Stimulated activated CD4-positive, alpha-beta T cell treated with anti-CD3 and anti-CD28 coated beads, Interleukin-4, amount 100 ng/mL, for 24 hours (primary cell): ENCODE data around the gene MAN2C1.
A peak's percentile ranks its signal among the peaks of the same experiment; 100 is the strongest.
"Not testable (repeated sequence)": the region's sequence is repeated elsewhere in the genome, so short reads cannot be mapped to it uniquely, and the experiment has no call there.

Experiments
- DNase-seq: peaks from one replicate; pipeline ENCODE4 v3.0.0-alpha.2; 2020

MAN2C1 gene

GRCh38 chr15:75342221-75342620 lies 26.2 kb downstream of the MAN2C1 start:
- no peak for DNase-seq

- no peak for DNase-seq
Observed at GRCh38 chr15:75339531-75340240, 28.7 kb downstream of the MAN2C1 start.

- no peak for DNase-seq
Observed at GRCh38 chr15:75338661-75339240, 29.7 kb downstream of the MAN2C1 start.

- DNase-seq = peak; percentile 90
Observed at GRCh38 chr15:75335705-75336355, 32.6 kb downstream of the MAN2C1 start, which contains the start of gene COMMD4. Gene COMMD4, plus strand, starts transcription at chr15:75336063. Its CDS starts 27 bp downstream, at chr15:75336090.

- DNase-seq = no peak
Observed at GRCh38 chr15:75335313-75335704, 33.1 kb downstream of the MAN2C1 start.

GRCh38 chr15:75333654-75334419 lies 34.6 kb downstream of the MAN2C1 start:
- DNase-seq = not testable (repeated sequence)

- DNase-seq = not testable (repeated sequence)
Observed at GRCh38 chr15:75332093-75332492, 36.3 kb downstream of the MAN2C1 start.

GRCh38 chr15:75329571-75329970 lies 38.8 kb downstream of the MAN2C1 start:
- DNase-seq = no peak

GRCh38 chr15:75328493-75329314 lies 39.7 kb downstream of the MAN2C1 start:
- DNase-seq = no peak

- no peak for DNase-seq
Observed at GRCh38 chr15:75327491-75327890, 40.9 kb downstream of the MAN2C1 start.

- no peak for DNase-seq
Observed at GRCh38 chr15:75327005-75327404, 41.4 kb downstream of the MAN2C1 start.

GRCh38 chr15:75325922-75326321 lies 42.5 kb downstream of the MAN2C1 start:
- no peak for DNase-seq

- no peak for DNase-seq
Observed at GRCh38 chr15:75321711-75322110, 46.7 kb downstream of the MAN2C1 start.

GRCh38 chr15:75319231-75319897 lies 49.0 kb downstream of the MAN2C1 start:
- not testable (repeated sequence) for DNase-seq

GRCh38 chr15:75314552-75315290 lies 53.7 kb downstream of the MAN2C1 start:
- DNase-seq = no peak

- DNase-seq = no peak
Observed at GRCh38 chr15:75313116-75313845, 55.1 kb downstream of the MAN2C1 start.

- not testable (repeated sequence) for DNase-seq
Observed at GRCh38 chr15:75312548-75312947, 55.9 kb downstream of the MAN2C1 start.

GRCh38 chr15:75309711-75310110 lies 58.7 kb downstream of the MAN2C1 start:
- DNase-seq = no peak

- DNase-seq = no peak
Observed at GRCh38 chr15:75307778-75308390, 60.5 kb downstream of the MAN2C1 start.

GRCh38 chr15:75306188-75306587 lies 62.2 kb downstream of the MAN2C1 start:
- no peak for DNase-seq
